HFF-Myc (cell line): ENCODE results near the gene GPR108.
"Not testable (repeated sequence)": the region's sequence is repeated elsewhere in the genome, so short reads cannot be mapped to it uniquely, and the experiment has no call there.

ENCODE experiments used
- DNase-seq: peaks from one replicate; pipeline ENCODE4 v3.0.0-alpha.2; 2011; ENCODE audit warnings: low read depth; ENCODE audit errors: extremely low read depth
- H3K4me3 ChIP-seq: replicated peaks from 2 replicates; pipeline ENCODE4 v1.5.1; 2011; ENCODE audit warnings: low read depth, mild to moderate bottlenecking, control low read depth, low read length
- TF ChIP-seq, protein P1 (sequence below): IDR thresholded peaks from 2 replicates; pipeline ENCODE4 v1.5.1; 2012; ENCODE audit warnings: mild to moderate bottlenecking, low read depth, low read length, control low read depth; ENCODE audit errors: missing control alignments

GPR108 gene

DNA sequence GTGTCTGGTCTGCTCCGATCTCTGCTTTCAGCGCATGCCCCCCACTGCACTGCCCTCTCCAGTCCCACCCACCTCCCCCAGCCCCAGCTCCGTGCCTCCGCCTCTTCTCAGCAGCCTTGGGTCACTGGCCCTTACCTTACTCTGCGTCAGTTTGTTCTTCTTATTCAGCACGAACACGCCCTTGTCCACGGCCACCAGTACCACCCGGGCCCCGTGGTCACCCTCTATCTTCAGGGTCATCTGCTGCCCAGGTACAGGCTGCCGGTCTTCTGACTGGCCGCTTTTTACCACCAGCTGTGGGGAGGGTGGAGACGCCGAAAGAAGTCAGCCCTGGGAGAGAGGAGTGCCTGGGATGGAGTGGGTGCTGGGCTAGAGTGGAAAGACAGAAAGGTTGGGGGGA lies 27.8 kb downstream of the GPR108 start:
- no peak overlapping the region for H3K4me3 ChIP-seq
- TF ChIP-seq, protein P1, sequence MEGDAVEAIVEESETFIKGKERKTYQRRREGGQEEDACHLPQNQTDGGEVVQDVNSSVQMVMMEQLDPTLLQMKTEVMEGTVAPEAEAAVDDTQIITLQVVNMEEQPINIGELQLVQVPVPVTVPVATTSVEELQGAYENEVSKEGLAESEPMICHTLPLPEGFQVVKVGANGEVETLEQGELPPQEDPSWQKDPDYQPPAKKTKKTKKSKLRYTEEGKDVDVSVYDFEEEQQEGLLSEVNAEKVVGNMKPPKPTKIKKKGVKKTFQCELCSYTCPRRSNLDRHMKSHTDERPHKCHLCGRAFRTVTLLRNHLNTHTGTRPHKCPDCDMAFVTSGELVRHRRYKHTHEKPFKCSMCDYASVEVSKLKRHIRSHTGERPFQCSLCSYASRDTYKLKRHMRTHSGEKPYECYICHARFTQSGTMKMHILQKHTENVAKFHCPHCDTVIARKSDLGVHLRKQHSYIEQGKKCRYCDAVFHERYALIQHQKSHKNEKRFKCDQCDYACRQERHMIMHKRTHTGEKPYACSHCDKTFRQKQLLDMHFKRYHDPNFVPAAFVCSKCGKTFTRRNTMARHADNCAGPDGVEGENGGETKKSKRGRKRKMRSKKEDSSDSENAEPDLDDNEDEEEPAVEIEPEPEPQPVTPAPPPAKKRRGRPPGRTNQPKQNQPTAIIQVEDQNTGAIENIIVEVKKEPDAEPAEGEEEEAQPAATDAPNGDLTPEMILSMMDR = no peak
- DNase-seq = no peak

DNA sequence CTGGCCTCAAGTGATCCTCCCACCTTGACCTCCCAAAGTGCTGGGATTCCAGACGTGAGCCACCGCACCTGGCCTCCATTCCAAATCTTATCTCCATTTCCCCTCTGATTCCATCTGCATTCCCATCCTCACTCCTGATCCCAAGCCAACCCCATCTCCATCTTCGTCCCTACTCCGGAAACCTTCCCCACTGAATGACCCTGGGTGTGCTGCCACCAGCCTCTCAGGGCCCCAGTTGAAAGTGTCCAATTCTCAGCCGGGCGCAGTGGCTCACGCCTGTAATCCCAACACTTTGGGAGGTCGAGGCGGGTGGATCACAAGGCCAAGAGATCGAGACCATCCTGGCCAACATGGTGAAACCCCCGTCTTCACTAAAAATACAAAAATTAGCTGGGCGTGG lies 28.5 kb downstream of the GPR108 start:
- not testable (repeated sequence) for DNase-seq, H3K4me3 ChIP-seq

DNA sequence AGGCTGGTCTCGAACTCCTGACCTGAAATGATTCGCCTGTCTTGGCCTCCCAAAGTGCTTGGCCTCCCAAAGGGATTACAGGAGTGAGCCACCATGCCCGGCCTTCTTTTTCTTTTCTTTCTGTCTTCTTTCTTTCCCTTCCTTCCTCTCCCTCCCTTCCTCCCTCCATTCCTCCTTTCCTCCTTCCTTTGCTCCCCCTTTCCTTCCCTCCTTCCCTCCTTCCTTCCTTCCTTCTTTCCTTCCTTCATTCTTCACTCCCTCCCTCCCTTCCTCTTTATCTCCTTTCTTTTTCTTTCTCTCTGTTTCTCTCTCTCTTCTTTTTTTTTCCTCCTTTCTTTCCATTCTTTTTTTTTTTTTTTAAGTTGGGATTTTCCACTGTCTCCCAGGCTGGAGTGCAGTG lies 29.0 kb downstream of the GPR108 start:
- TF ChIP-seq, protein P1 = no peak
- no peak overlapping the region for H3K4me3 ChIP-seq

DNA sequence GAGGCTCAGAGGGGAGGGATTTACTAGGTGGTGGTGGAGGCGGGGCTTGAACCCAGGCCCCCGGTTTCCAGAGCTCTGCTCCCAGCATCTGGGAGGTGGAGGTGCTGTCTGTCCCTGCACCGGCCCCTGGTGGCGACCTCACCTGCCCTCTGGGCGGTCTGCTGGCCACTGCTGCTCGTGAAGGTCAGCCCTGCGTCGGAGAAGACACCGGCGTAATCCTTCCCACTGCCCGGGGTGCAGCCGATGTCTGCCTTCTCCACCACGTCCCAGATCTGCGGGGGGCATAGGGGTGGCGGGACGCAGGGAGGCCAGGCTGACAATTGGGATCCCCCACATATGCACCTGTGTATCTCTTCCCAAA lies 29.7 kb downstream of the GPR108 start:
- TF ChIP-seq, protein P1 = no peak
- H3K4me3 ChIP-seq = no peak overlapping the region
- no peak for DNase-seq

More for the DNA sequence above, 29.0 kb downstream of the GPR108 start:
- no peak for DNase-seq

DNA sequence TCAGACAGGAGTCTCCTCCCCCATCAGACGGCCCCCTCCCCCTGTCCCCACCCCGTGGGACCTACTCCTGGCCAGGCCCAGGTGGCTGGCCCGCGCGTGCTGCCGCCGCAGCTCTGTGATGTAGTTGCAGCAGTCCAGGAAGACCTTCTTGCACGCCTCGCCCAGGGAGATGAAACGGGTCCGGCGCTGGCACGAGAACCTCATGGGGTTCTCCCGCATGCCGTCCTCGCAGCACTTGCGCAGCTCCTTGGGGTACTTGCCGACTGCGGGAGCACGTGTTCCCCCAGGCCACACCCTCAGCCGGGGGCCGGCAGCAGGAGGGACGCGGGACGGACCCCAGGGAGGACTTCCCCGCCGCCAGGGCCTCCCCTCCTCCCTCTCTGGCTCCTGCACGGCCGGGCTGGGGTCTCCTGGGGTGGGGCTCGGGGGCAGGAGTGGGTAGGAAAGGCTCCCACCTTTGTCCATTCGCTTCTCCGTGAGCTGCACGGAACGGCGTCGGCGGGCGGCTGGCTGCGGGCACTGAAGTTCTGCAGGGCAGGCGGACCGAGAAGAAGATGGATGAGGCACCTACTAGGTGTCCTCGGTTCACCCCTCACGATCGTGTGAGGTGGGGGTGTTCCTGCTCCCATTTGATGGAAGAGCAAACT lies 30.2 kb downstream of the GPR108 start:
- TF ChIP-seq, protein P1 = no peak
- no peak overlapping the region for H3K4me3 ChIP-seq
- DNase-seq = no peak

DNA sequence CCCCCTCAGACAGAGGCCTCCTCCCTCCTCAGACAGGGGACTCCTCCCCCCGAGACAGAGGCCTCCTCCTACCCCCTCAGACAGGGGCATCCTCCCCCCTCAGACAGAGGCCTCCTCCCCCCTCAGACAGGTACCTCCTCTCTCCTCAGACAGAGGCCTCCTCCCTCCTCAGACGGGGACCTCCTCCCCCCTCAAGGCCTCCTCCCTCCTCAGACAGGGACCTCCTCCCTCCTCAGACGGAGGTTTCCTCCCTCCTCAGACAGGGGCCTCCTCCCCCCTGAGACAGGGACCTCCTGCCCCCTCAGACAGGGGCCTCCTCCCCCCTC lies 30.8 kb downstream of the GPR108 start:
- no peak for DNase-seq
- TF ChIP-seq, protein P1 = no peak
- H3K4me3 ChIP-seq = no peak overlapping the region

DNA sequence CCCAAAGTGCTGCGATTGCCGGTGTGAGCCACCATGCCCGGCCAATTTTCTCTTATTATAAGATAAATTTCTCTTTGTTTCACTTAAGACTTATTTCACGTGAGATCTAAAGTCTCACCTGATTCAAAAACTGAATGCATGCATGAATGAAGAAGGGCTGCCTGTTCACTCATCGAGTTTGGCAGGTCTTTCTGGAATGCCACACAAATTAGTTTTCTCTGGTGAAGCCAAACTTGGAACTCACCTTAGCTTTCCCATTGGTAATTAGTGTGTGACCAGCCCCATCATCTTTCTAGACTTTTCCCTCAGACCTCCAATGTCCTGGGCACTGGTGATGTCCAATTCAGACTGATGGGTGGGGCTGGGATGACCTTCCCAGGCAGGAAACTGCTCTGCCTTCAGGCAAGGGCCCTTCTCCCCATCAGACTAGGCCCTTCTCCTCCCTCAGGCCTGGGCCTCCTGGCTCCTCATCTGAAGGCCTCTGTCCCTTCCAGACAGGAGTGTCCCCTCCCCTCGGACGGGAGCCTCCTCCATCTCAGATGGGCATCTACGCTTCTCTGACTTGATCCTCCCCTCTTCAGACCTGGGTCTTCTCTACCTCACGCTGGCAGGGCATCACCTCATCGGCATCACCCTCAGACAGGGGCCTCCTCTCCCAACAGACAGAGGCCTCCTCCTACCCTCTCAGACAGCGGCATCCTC lies 31.3 kb downstream of the GPR108 start:
- DNase-seq = no peak
- no peak overlapping the region for H3K4me3 ChIP-seq
- TF ChIP-seq, protein P1 = no peak
